NCI-H2196 treated with DMSO at 0.1 percent for 48 hours (cell line): ENCODE results near the gene RIMBP2.
"Not testable (repeated sequence)": the region's sequence is repeated elsewhere in the genome, so short reads cannot be mapped to it uniquely, and the experiment has no call there.

ENCODE experiments used
- DNase-seq: peaks from one replicate; lab custom pipeline; 2025; ENCODE audit not compliant: unreplicated experiment; lab: John Stamatoyannopoulos, UW

The RIMBP2 gene, protein sequence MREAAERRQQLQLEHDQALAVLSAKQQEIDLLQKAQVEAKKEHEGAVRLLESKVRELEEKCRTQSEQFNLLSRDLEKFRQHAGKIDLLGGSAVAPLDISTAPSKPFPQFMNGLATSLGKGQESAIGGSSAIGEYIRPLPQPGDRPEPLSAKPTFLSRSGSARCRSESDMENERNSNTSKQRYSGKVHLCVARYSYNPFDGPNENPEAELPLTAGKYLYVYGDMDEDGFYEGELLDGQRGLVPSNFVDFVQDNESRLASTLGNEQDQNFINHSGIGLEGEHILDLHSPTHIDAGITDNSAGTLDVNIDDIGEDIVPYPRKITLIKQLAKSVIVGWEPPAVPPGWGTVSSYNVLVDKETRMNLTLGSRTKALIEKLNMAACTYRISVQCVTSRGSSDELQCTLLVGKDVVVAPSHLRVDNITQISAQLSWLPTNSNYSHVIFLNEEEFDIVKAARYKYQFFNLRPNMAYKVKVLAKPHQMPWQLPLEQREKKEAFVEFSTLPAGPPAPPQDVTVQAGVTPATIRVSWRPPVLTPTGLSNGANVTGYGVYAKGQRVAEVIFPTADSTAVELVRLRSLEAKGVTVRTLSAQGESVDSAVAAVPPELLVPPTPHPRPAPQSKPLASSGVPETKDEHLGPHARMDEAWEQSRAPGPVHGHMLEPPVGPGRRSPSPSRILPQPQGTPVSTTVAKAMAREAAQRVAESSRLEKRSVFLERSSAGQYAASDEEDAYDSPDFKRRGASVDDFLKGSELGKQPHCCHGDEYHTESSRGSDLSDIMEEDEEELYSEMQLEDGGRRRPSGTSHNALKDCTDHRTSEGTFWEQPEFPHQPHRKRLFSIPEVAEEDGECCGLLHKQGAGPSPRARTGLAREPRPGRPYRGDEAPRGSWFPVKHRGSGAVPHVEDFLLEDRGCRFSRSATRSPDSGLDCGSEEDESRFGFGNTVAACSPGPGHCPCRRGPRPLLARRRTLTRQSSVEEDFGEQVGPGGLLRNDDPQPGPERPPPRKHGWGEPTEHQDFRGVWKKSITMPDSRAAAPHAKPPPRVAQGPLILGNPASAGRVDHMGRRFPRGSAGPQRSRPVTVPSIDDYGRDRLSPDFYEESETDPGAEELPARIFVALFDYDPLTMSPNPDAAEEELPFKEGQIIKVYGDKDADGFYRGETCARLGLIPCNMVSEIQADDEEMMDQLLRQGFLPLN (N-terminal part only)

GRCh38 chr12:130715998-130716968, at the start of gene RIMBP2:
TSS of gene RIMBP2 (minus strand) at chr12:130716299. CDS start at chr12:130479013, 237,286 bp downstream.
- DNase-seq: peak; percentile 50

GRCh38 chr12:130765186-130765659, 49.1 kb upstream of the RIMBP2 start:
- DNase-seq: no peak

DNA sequence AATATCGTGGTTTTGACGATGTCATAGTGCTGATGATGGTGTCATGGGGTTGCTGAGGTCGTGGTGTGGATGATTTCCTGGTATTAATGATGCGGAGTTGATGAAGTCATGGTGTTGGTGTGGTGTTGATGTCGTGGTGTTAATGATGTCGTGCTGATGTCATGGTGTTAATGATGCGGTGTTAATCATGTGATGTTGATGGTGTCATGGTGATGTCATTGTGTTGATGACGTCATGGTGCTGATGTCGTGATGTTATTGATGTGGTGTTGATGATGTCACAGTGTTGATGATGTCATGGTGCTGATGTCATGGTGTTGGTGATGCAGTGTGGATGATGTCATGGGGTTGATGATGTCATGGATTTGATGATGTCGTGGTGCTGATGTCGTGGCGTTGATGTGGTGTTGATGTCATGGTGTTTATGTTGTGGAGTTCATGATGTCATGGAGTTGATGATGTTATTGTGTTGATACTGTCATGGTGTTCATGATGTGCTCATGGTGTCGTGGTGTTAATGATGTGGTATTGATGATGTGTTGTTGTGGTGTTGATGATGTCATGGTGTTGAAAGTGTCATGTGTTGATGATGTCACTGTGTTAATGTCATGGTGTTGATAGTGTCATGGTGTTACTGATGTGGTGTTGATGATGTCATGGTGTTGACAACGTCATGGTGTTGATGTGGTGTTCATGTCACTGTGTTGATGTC, 48.5 kb upstream of the RIMBP2 start:
- no peak for DNase-seq

GRCh38 chr12:130764073-130764472, 48.0 kb upstream of the RIMBP2 start:
- no peak for DNase-seq

- DNase-seq: no peak
Measured at GRCh38 chr12:130762319-130762675, 46.2 kb upstream of the RIMBP2 start.

DNA sequence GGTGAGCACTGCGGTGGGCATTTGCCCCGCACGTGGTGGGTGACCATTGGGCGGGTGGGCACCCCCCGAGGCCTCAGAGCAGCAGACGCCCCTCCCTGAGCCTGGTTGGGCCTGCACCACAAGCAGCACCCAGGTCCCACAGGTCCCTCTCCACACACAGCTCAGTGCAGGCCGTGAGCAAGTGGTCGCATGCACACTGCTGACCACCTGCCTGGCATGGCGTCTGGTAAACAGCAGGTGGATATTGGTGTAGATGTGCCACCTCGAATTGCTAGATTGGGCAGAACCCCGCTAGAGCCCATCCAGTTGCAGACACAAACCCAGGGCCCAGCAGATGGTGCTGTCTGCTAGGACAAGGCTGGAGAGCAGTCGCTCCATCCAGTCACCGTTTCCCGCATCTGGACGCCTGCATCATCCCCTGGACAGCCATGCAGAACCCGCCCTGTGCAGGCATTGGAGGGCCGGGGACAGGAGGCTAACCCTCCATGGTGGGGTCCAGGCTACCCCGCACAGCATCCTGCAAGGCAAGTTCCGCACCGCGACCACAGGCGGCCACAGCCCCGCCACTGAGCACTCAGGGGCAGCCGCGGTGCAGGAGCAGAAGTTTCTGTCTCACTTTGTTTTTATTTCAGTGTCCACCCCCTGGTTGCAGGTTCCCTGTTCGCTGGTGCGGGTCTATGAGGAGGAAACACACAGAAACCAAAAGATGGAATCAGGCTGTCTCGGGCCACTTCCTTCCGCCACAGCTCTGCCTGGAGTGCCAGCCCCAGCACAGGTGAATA, 45.6 kb upstream of the RIMBP2 start:
- DNase-seq: peak; percentile 23

DNA sequence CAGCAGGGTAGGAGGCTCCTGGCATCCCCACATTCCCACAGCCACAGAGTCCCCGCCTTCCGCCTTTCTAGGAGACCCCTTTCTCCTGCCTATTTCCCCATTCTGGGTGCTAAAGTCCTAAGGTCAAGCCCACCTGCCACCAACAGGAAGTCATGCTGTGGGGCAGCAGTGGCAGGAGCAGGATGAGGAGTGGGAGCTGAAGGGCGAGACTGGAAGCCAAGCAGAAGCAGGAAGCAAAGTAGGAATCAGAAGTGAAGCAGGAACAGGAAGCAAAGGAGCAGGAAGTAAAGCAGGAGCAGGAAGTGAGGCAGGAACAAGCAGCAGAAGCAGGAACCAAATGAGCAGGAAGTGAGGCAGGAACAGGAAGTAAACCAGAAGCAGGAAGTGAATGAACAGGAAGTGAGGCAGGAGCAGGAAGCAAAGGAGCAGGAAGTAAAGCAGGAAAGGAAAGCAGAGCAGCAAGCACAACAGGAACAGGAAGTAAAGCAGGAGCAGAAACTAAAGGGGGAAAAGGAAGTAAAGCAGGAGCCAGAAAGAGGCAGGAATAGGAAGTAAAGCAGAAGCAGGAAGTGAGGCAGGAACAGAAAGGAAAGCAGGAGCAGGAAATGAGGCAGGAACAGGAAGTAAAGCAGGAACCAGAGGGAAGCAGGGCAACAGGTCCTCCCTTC, 38.3 kb upstream of the RIMBP2 start:
- no peak for DNase-seq

GRCh38 chr12:130752692-130753230, 36.7 kb upstream of the RIMBP2 start:
- DNase-seq: no peak

- DNase-seq: not testable (repeated sequence)
Measured at GRCh38 chr12:130752037-130752436, 35.9 kb upstream of the RIMBP2 start.

DNA sequence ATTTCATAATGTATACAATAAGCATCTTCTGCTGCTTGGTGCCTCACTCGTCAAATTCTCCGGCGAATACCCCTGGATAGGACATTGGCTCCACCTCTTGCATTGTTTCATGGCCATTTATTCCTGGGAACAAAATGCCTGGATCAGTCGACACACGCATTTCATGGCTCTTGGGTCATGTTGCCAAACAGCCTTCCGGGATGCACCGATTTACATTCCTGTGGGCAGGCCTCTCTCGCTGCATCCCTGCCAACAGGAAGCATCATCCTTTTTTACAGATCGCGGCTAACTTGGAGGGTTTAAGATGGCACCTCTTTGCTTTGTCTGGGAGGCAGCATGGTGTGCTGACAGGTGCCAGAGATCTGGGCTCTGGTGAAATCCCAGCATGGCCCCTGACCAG, 32.7 kb upstream of the RIMBP2 start:
- DNase-seq: no peak

- peak; percentile 75 for DNase-seq
Measured at GRCh38 chr12:130747867-130748740, 32.0 kb upstream of the RIMBP2 start.

GRCh38 chr12:130746546-130746945, 30.4 kb upstream of the RIMBP2 start:
- no peak for DNase-seq

DNA sequence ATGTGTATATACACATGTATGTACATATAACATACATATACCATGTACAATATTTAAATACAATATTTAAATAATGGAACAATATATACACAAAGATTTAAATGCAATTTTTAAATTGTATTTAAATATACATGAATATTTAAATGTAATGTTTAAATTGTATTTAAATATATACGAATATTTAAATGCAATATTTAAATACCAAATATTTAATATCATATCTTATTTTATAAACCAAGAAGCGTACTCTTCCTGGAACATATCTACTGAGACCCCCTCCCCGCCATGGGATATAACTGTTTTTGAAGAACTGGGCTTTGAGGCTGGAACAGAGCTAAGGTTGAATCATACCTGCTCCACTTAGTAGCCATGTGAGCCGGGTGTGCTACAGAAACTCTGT, 29.8 kb upstream of the RIMBP2 start:
- DNase-seq: no peak

DNA sequence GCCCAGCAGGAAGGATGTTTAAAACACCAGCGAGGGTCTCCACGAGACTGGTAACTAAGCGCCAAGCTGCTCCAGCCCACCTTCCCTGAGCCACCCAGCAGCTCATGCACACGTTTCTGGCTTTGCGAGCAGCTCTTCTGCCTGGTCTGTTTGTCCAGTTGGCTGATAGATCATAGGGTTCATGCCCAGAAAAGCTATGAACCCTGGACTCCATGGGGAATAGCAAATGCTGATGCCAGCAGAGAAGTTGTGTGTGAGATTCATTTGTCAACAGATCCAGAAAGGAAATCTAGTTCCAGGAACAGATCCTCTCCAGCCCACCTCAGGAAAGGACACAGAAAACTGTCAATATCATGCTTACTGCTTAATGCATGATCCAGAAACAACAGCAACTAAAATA, 28.2 kb upstream of the RIMBP2 start:
- no peak for DNase-seq

GRCh38 chr12:130743606-130744005, 27.5 kb upstream of the RIMBP2 start:
- no peak for DNase-seq

- DNase-seq: no peak
Measured at GRCh38 chr12:130743176-130743575, 27.1 kb upstream of the RIMBP2 start.

DNA sequence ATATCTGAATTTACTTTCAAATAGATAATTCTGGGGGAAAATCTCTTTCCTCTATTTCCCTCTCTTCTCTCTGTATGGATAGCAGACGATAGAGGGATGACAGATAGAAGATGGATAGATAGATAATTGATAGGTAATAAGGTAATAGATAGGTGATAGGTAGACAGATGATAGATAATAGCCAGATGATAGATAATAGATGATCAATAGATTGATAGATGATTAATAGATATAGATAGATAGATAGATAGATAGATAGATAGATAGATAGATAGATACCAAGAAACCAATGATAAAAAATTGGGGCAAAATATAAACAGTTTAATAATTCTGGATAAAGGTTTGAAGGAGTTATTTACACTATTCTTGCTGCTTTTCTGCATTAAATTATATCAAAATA, 26.6 kb upstream of the RIMBP2 start:
- no peak for DNase-seq
